HCT116 (cell line): ENCODE data around the gene MRPS18A. TPM values are rescaled to one million over a fixed set of nuclear protein-coding genes. Genes with fewer than 3 reads are reported as not detected.

Experiments used
- ATAC-seq: fragments of 200-7000 bp; cut with Tn5 transposase; 2 replicates; pipeline ENCODE4 v1.9.1; 2020; ENCODE audit warnings: mild to moderate bottlenecking, moderate library complexity
- BruUV-seq: library from RNA; stranded (reverse); fragments of 400-500 nt; replicated peaks from 2 replicates; lab custom pipeline; 2021; lab: Mats Ljungman, UMichigan
- CTCF ChIA-PET: fragments of 300-600 bp; sonication (Branson Sonifier 250); formaldehyde crosslinking; loops from one replicate; lab custom pipeline; 2021; ENCODE audit warnings: antibody characterized with exemption; lab: Charles Lee
- POLR2A ChIA-PET: fragments of 300-600, 350-600 bp; sonication (Branson Sonifier 250); formaldehyde crosslinking; loops from one replicate; lab custom pipeline; 2021; ENCODE audit warnings: antibody characterized with exemption; lab: Charles Lee
- RAD21 ChIA-PET, 2 experiments: fragments of 300-600 bp; sonication (Branson Sonifier 250); formaldehyde crosslinking; loops; one replicate each; lab custom pipeline; 2023; ENCODE audit warnings: low total read pairs in 2 of 2; ENCODE audit not compliant: uncharacterized antibody in 2 of 2, unreplicated experiment in 2 of 2, low non-redundant PET in 1 of 2; lab: Charles Lee
- DNase-seq: peaks from one replicate; pipeline ENCODE4 v3.0.0-alpha.2; 2010; ENCODE audit warnings: low read depth, low spot score
- H2AFZ ChIP-seq: fragments of 200-600 bp; shearing (Covaris generic), sonication (generic); 2 replicates; pipeline ENCODE4 v1.6.1; 2017; ENCODE audit warnings: low read depth, mixed run types, mixed read lengths, antibody characterized with exemption, low read length; ENCODE audit not compliant: poor library complexity, severe bottlenecking
- H3K27ac ChIP-seq: 2 replicates; pipeline ENCODE4 v1.5.1; 2012; ENCODE audit warnings: low read depth, low read length
- H3K27me3 ChIP-seq: fragments of 200-600 bp; sonication (generic); 2 replicates; pipeline ENCODE4 v1.6.1; 2016; ENCODE audit warnings: mixed run types, low read length, mixed read lengths; ENCODE audit not compliant: insufficient read depth
- H3K36me3 ChIP-seq, 2 experiments: fragments of 200-500 bp in 1 of 2; fragments of 200-600 bp in 1 of 2; sonication (Bioruptor generic) in 1 of 2; sonication (generic) in 1 of 2; 2 replicates each; pipeline versions ENCODE4 v1.5.1 to v1.6.1; 2014 to 2016; ENCODE audit warnings: low read length in 2 of 2, inconsistent platforms in 1 of 2, mixed read lengths in 1 of 2, mixed run types in 1 of 2; ENCODE audit not compliant: insufficient read depth in 2 of 2, control insufficient read depth in 1 of 2
- H3K4me1 ChIP-seq, 2 experiments: fragments of 200-600 bp in 1 of 2; sonication (generic) in 1 of 2; 2 replicates each; pipeline versions ENCODE4 v1.5.1 to v1.6.1; 2012 to 2017; ENCODE audit warnings: low read length in 2 of 2, inconsistent platforms in 1 of 2, mild to moderate bottlenecking in 1 of 2, mixed read lengths in 1 of 2, mixed run types in 1 of 2, moderate library complexity in 1 of 2; ENCODE audit not compliant: insufficient read depth in 2 of 2, control insufficient read depth in 1 of 2
- H3K4me2 ChIP-seq: fragments of 200-600 bp; sonication (generic); 2 replicates; pipeline ENCODE4 v1.6.1; 2017; ENCODE audit warnings: mixed run types, low read length, mixed read lengths
- H3K4me3 ChIP-seq, 2 experiments: fragments of 200-600 bp in 1 of 2; sonication (generic) in 1 of 2; replicated peaks in 1 of 2; 2 replicates each; pipeline ENCODE4 v1.5.1; 2011 to 2016; ENCODE audit warnings: low read length in 2 of 2, control low read depth in 1 of 2, low read depth in 1 of 2, mild to moderate bottlenecking in 1 of 2, mixed read lengths in 1 of 2, mixed run types in 1 of 2
- H3K79me2 ChIP-seq: fragments of 200-600 bp; sonication (generic); 2 replicates; pipeline ENCODE4 v1.6.1; 2017; ENCODE audit warnings: mild to moderate bottlenecking, mixed run types, low read length, moderate library complexity, mixed read lengths; ENCODE audit not compliant: insufficient read depth
- H3K9ac ChIP-seq: fragments of 200-600 bp; sonication (generic); 2 replicates; pipeline ENCODE4 v1.6.1; 2016; ENCODE audit warnings: low read length, mixed read lengths
- H3K9me2 ChIP-seq: fragments of 200-600 bp; sonication (generic), shearing (Covaris generic); 2 replicates; pipeline ENCODE4 v1.6.1; 2017; ENCODE audit warnings: mixed run types, mild to moderate bottlenecking, moderate library complexity; ENCODE audit not compliant: insufficient read depth
- H3K9me3 ChIP-seq, 2 experiments: fragments of 200-500 bp in 1 of 2; fragments of 200-600 bp in 1 of 2; sonication (Bioruptor generic) in 1 of 2; sonication (generic) in 1 of 2; 2 replicates each; pipeline ENCODE4 v1.6.1; 2014 to 2017; ENCODE audit warnings: low read length in 2 of 2, mixed read lengths in 2 of 2, inconsistent platforms in 1 of 2, low read depth in 1 of 2, mild to moderate bottlenecking in 1 of 2, mixed run types in 1 of 2, moderate library complexity in 1 of 2; ENCODE audit not compliant: control insufficient read depth in 1 of 2, insufficient read depth in 1 of 2
- H4K20me1 ChIP-seq: fragments of 200-600 bp; sonication (generic), shearing (Covaris generic); 2 replicates; pipeline ENCODE4 v1.6.1; 2017; ENCODE audit warnings: mixed run types, mild to moderate bottlenecking, moderate library complexity; ENCODE audit not compliant: insufficient read depth
- CBX3 ChIP-seq: IDR thresholded peaks from 2 replicates; pipeline ENCODE4 v1.6.1; 2012; ENCODE audit warnings: low read depth
- EZH2 ChIP-seq: fragments of 200-600 bp; sonication (generic); IDR thresholded peaks from 2 replicates; pipeline ENCODE4 v1.6.1; 2017; ENCODE audit warnings: antibody characterized with exemption, mixed run types
- EZH2phosphoT487 ChIP-seq: fragments of 200-600 bp; IDR thresholded peaks from 2 replicates; pipeline ENCODE4 v1.6.1; 2018; ENCODE audit warnings: antibody characterized with exemption, borderline replicate concordance
- FOSL1 ChIP-seq: IDR thresholded peaks from 2 replicates; pipeline ENCODE4 v1.6.1; 2012; ENCODE audit warnings: low read depth
- MAX ChIP-seq: IDR thresholded peaks from 2 replicates; pipeline ENCODE4 v1.6.1; 2012
- POLR2A ChIP-seq: IDR thresholded peaks from 2 replicates; pipeline ENCODE4 v1.7.0; 2011; ENCODE audit warnings: borderline replicate concordance; ENCODE audit not compliant: insufficient read depth, insufficient read length; ENCODE audit errors: extremely low read depth
- POLR2AphosphoS5 ChIP-seq: IDR thresholded peaks from 2 replicates; pipeline ENCODE4 v1.6.1; 2011; ENCODE audit warnings: mild to moderate bottlenecking, low read depth, low read length, moderate library complexity
- SIN3A ChIP-seq: IDR thresholded peaks from 2 replicates; pipeline ENCODE4 v1.6.1; 2012; ENCODE audit warnings: low read depth
- YY1 ChIP-seq: IDR thresholded peaks from 2 replicates; pipeline ENCODE4 v1.6.1; 2011; ENCODE audit warnings: low read length, low read depth, moderate library complexity, mild to moderate bottlenecking; ENCODE audit not compliant: insufficient replicate concordance; ENCODE audit errors: extremely low read depth
- ZFX ChIP-seq: fragments of 450-650 bp; IDR thresholded peaks from 2 replicates; pipeline ENCODE4 v1.6.1; 2017
- intact Hi-C: fragments of 100-400 bp; cut with micrococcal nuclease; formaldehyde crosslinking; loops from 2 replicates; pipeline ENCODE4 v1.10.0; 2022
- total RNA-seq: library from RNA; stranded (reverse); gene quantifications from one replicate; pipeline ENCODE4 v1.2.1, GENCODE V29; 2021; ENCODE audit not compliant: unreplicated experiment
- TF ChIP-seq, protein P1 (sequence below): IDR thresholded peaks from 2 replicates; pipeline ENCODE4 v1.6.1; 2012; ENCODE audit warnings: low read depth

MRPS18A gene
- total RNA-seq, 1 experiment from 2014 or later, result 63.0 TPM

DNA sequence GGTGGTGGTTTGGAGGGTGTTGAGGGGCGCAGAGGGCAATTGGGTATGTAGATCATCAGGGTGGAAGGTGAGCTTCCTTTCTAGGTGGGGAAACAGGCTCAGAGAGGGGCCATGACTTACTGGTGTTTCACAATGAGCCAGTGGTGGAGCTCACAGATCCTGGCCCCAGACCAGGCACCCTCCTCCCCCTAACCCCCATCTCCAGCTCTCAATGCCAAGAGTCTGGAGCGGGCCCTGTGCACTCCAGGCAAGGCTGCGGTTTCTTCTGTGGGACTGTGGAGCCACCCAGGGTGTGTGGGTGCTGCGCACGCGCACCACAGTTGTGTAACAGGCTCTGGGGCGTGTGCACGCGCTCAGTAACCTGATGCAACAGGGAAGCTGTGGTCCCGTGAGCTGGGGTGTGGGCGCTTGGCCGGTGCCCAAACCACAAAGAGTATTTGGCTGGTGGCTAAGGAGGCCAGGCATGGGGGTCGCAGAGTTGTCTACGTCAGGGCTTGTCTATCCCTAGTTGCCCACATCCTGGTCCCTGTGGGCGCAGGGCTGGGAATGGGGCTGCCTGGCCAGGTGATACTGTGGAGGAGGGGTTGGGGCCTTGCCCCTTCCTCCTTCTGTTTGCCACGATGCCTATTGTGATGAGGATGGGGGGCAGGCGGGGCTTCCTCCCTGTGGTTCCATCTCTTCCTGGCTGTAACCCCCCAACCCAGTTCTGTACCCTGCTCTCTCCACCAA, 37.5 kb upstream of the MRPS18A start (continued):
- TF ChIP-seq FOSL1 (no peak), YY1 (no peak), EZH2 (no peak), SIN3A (no peak), EZH2phosphoT487 (no peak)

DNA sequence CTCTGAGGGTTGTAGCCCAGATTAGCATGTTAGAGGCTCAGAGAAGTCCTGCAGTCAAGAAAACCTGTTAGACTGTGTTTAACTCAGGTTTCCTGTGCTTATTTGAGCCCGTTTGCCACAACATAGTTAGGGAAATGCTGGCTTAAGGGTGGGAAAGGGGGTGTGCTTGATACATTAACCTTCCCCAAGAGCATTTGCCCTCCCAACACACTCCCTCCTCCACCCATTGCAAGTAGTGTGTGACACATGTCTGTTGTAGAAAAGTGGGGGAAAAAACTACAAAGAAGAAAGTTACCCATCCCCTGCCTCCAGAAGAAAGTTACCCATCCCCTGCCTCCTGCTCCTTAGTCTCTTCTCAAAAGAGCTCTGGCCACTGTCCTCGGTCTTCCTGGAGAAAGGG, 36.8 kb upstream of the MRPS18A start:
- H3K9me2 ChIP-seq, result no peaks in the 10 kb centered on the region

More for the DNA sequence above, 36.8 kb upstream of the MRPS18A start:
- ChIA-PET CTCF (interaction anchor here (0.6 to 2.0 kb wide), 4 partner anchors 21 to 403 kb away, joined by 3 to 14 read pairs (median 8); partner anchors contain the start of genes MRPL14 and TMEM63B), RAD21 (interaction anchor here (0.7 to 1.6 kb wide), 5 partner anchors 9 to 355 kb away, joined by 3 to 4 read pairs (median 3); no protein-coding TSS in a partner anchor), POLR2A (interaction anchor here (1.5 to 2.0 kb wide), 2 partner anchors 45 to 355 kb away, joined by 3 to 9 read pairs; partner anchors contain the start of gene VEGFA)
- TF ChIP-seq ZFX, result no peak
- TF ChIP-seq POLR2A, result no peak
- TF ChIP-seq, protein P1, sequence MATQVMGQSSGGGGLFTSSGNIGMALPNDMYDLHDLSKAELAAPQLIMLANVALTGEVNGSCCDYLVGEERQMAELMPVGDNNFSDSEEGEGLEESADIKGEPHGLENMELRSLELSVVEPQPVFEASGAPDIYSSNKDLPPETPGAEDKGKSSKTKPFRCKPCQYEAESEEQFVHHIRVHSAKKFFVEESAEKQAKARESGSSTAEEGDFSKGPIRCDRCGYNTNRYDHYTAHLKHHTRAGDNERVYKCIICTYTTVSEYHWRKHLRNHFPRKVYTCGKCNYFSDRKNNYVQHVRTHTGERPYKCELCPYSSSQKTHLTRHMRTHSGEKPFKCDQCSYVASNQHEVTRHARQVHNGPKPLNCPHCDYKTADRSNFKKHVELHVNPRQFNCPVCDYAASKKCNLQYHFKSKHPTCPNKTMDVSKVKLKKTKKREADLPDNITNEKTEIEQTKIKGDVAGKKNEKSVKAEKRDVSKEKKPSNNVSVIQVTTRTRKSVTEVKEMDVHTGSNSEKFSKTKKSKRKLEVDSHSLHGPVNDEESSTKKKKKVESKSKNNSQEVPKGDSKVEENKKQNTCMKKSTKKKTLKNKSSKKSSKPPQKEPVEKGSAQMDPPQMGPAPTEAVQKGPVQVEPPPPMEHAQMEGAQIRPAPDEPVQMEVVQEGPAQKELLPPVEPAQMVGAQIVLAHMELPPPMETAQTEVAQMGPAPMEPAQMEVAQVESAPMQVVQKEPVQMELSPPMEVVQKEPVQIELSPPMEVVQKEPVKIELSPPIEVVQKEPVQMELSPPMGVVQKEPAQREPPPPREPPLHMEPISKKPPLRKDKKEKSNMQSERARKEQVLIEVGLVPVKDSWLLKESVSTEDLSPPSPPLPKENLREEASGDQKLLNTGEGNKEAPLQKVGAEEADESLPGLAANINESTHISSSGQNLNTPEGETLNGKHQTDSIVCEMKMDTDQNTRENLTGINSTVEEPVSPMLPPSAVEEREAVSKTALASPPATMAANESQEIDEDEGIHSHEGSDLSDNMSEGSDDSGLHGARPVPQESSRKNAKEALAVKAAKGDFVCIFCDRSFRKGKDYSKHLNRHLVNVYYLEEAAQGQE, result no peak
- no peak for TF ChIP-seq CBX3
- no peak for TF ChIP-seq MAX
- no peak for TF ChIP-seq POLR2AphosphoS5
- Histone ChIP-seq H3K9me3 (no peaks in the 10 kb centered on the region), H3K4me2 (peak overlapping the region; percentile 52; the same call in 1 of the 2 replicates), H3K9ac (no peak overlapping the region), H3K4me1 (peaks cover 23 to 27% of the 10 kb centered on the region in 2 experiments), H4K20me1 (no peaks in the 10 kb centered on the region), H3K27me3 (no peaks in the 10 kb centered on the region), H2AFZ (no peak overlapping the region), H3K79me2 (no peaks in the 10 kb centered on the region), H3K4me3 (no peak overlapping the region), H3K36me3 (no peaks in the 10 kb centered on the region), H3K27ac (peak overlapping the region; percentile 19; the same call in 1 of the 2 replicates)
- BruUV-seq, result no TSS peak
- no peak for ATAC-seq
- intact Hi-C loops, result loop anchor here (1.0 to 2.0 kb wide), 2 partner anchors 226 to 350 kb away; no protein-coding TSS in a partner anchor
- DNase-seq, result no peak
